Neural cell (in vitro differentiated cells): Measurements from ENCODE around the gene PSPN. TPM values are rescaled to one million over a fixed set of nuclear protein-coding genes. Genes with fewer than 3 reads are reported as not detected.

Experiments used
- H2AFZ ChIP-seq: fragments of 200-600, 300-800 bp; sonication (generic), shearing (Covaris generic); 2 replicates; pipeline ENCODE4 v1.6.0; 2014; ENCODE audit warnings: low read depth, mild to moderate bottlenecking, antibody characterized with exemption, low read length, moderate library complexity
- H3F3A ChIP-seq: fragments of 200-600 bp; shearing (Covaris generic); 2 replicates; pipeline ENCODE4 v1.6.1; 2016; ENCODE audit warnings: mild to moderate bottlenecking, moderate library complexity, mixed read lengths, antibody characterized with exemption, low read length; ENCODE audit not compliant: insufficient read depth, poor library complexity, severe bottlenecking
- H3K27ac ChIP-seq: fragments of 200-600, 300-800 bp; sonication (generic), shearing (Covaris generic); 2 replicates; pipeline ENCODE4 v1.5.1; 2014; ENCODE audit warnings: mild to moderate bottlenecking, low read length, moderate library complexity
- H3K27me3 ChIP-seq: fragments of 300-800, 200-600 bp; sonication (generic), shearing (Covaris generic); 2 replicates; pipeline ENCODE4 v1.6.0; 2014; ENCODE audit warnings: mild to moderate bottlenecking, low read depth, low read length, moderate library complexity; ENCODE audit not compliant: insufficient read depth
- H3K36me3 ChIP-seq: fragments of 300-800, 200-600 bp; sonication (generic), shearing (Covaris generic); 2 replicates; pipeline ENCODE4 v1.5.1; 2014; ENCODE audit warnings: mild to moderate bottlenecking, antibody characterized with exemption, low read length, moderate library complexity; ENCODE audit not compliant: insufficient read depth
- H3K4me2 ChIP-seq: fragments of 300-800, 200-600 bp; sonication (generic), shearing (Covaris generic); 2 replicates; pipeline ENCODE4 v1.6.0; 2014; ENCODE audit warnings: mild to moderate bottlenecking, low read length
- H3K4me3 ChIP-seq: fragments of 300-800, 200-600 bp; sonication (generic), shearing (Covaris generic); 2 replicates; pipeline ENCODE4 v1.5.1; 2014; ENCODE audit warnings: mild to moderate bottlenecking, low read length, moderate library complexity
- H3K79me2 ChIP-seq: fragments of 200-600 bp; shearing (Covaris generic); replicated peaks from 2 replicates; pipeline ENCODE4 v1.6.0; 2014; ENCODE audit warnings: mild to moderate bottlenecking, low read length, moderate library complexity; ENCODE audit not compliant: insufficient read depth
- H3K9ac ChIP-seq: fragments of 300-800, 200-600 bp; sonication (generic), shearing (Covaris generic); 2 replicates; pipeline ENCODE4 v1.6.1; 2016; ENCODE audit warnings: mild to moderate bottlenecking, low read length, mixed read lengths
- H3K9me2 ChIP-seq: fragments of 200-600 bp; shearing (Covaris generic); 2 replicates; pipeline ENCODE4 v1.6.1; 2016; ENCODE audit warnings: mild to moderate bottlenecking, low read length, mixed read lengths; ENCODE audit not compliant: insufficient read depth
- H3K9me3 ChIP-seq: fragments of 200-600, 300-800 bp; sonication (generic), shearing (Covaris generic); 2 replicates; pipeline ENCODE4 v1.6.1; 2016; ENCODE audit warnings: mild to moderate bottlenecking, mixed run types, low read length, moderate library complexity, mixed read lengths
- H4K20me1 ChIP-seq: fragments of 200-600 bp; shearing (Covaris generic); 2 replicates; pipeline ENCODE4 v1.6.1; 2016; ENCODE audit warnings: mild to moderate bottlenecking, mixed run types; ENCODE audit not compliant: insufficient read depth
- EP300 ChIP-seq: fragments of 450-650 bp; conservative IDR thresholded peaks from 2 replicates; pipeline ENCODE4 v1.6.1; 2014; ENCODE audit warnings: antibody characterized with exemption, mild to moderate bottlenecking, moderate library complexity; ENCODE audit not compliant: poor library complexity, severe bottlenecking
- EZH2 ChIP-seq: fragments of 200-600, 300-800 bp; shearing (Covaris generic), sonication (generic); IDR thresholded peaks from 2 replicates; pipeline ENCODE4 v1.6.1; 2014; ENCODE audit warnings: antibody characterized with exemption, low read length, borderline replicate concordance, mild to moderate bottlenecking; ENCODE audit not compliant: insufficient read depth, poor library complexity, severe bottlenecking
- MXI1 ChIP-seq: fragments of 450-650 bp; conservative IDR thresholded peaks from 2 replicates; pipeline ENCODE4 v1.6.1; 2014; ENCODE audit warnings: antibody characterized with exemption, mild to moderate bottlenecking; ENCODE audit not compliant: poor library complexity, severe bottlenecking
- POLR2AphosphoS5 ChIP-seq: IDR thresholded peaks from 2 replicates; pipeline ENCODE4 v1.6.1; 2012
- RAD21 ChIP-seq: fragments of 450-650 bp; conservative IDR thresholded peaks from 2 replicates; pipeline ENCODE4 v1.6.1; 2014; ENCODE audit warnings: antibody characterized with exemption, mild to moderate bottlenecking, moderate library complexity
- REST ChIP-seq: IDR thresholded peaks from 2 replicates; pipeline ENCODE4 v1.6.1; 2012; ENCODE audit warnings: borderline replicate concordance
- SMC3 ChIP-seq: fragments of 450-650 bp; conservative IDR thresholded peaks from 2 replicates; pipeline ENCODE4 v1.6.1; 2014; ENCODE audit warnings: antibody characterized with exemption, mild to moderate bottlenecking, moderate library complexity; ENCODE audit not compliant: poor library complexity
- TAF1 ChIP-seq: IDR thresholded peaks from 2 replicates; pipeline ENCODE4 v1.6.1; 2012; ENCODE audit warnings: low read depth
- polyA plus RNA-seq: library from polyadenylated mRNA; depleted of rRNA; stranded (reverse); fragments of >200 nt; gene quantifications from 2 replicates; pipeline ENCODE4 v1.2.3, GENCODE V29; 2014
- TF ChIP-seq, protein P1 (sequence below): fragments of 450-650 bp; IDR thresholded peaks from 2 replicates; pipeline ENCODE4 v1.5.1; 2014; ENCODE audit warnings: antibody characterized with exemption, mild to moderate bottlenecking, moderate library complexity; ENCODE audit not compliant: poor library complexity, severe bottlenecking

Gene PSPN
- polyA plus RNA-seq, 1 donor from 2014 or later, result 1.5 TPM

DNA sequence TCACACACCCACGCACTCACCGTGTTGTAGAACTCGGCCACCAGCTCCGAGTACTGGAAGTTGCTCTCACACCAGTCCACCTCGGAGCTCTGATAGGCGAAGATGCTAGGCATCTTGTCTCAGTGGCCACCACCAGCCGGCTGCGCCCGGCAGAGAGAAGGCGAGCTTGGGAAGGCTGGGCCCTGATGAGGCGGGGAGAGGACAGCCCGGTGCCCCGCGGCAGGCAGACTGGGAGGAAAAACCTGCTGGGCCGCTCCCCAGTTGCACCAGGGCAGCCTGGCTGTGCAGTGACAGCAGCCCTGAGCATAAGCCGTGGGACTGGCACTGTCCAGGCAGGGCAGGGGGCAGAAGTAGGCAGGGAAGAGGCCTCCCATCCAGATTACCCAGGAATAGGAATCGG lies 42.3 kb downstream of the PSPN start, which contains the start of gene ACER1:
ACER1 (minus strand) TSS at position 174 of the 400 bp plus-strand sequence; CDS start at position 113, 61 bp downstream.
- no peak within 1 kb of the TSS for H3K27ac ChIP-seq
- H4K20me1 ChIP-seq, result no peaks in the 10 kb centered on the region
- no peak within 1 kb of the TSS for H2AFZ ChIP-seq
- no peak within 1 kb of the TSS for H3K4me3 ChIP-seq
- H3K4me2 ChIP-seq, result no peak within 1 kb of the TSS
- no peak within 1 kb of the TSS for H3K9ac ChIP-seq
- no peaks in the 10 kb centered on the region for H3F3A ChIP-seq
- H3K79me2 ChIP-seq, result no peaks in the 10 kb centered on the region
- TF ChIP-seq MXI1 (no peak), EP300 (no peak), SMC3 (no peak), TAF1 (no peak), RAD21 (no peak), EZH2 (no peak), POLR2AphosphoS5 (no peak), REST (no peak)
- TF ChIP-seq, protein P1, sequence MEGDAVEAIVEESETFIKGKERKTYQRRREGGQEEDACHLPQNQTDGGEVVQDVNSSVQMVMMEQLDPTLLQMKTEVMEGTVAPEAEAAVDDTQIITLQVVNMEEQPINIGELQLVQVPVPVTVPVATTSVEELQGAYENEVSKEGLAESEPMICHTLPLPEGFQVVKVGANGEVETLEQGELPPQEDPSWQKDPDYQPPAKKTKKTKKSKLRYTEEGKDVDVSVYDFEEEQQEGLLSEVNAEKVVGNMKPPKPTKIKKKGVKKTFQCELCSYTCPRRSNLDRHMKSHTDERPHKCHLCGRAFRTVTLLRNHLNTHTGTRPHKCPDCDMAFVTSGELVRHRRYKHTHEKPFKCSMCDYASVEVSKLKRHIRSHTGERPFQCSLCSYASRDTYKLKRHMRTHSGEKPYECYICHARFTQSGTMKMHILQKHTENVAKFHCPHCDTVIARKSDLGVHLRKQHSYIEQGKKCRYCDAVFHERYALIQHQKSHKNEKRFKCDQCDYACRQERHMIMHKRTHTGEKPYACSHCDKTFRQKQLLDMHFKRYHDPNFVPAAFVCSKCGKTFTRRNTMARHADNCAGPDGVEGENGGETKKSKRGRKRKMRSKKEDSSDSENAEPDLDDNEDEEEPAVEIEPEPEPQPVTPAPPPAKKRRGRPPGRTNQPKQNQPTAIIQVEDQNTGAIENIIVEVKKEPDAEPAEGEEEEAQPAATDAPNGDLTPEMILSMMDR, result no peak
- no peaks in the 10 kb centered on the region for H3K27me3 ChIP-seq
- H3K36me3 ChIP-seq, result no peaks in the 10 kb centered on the region
- H3K9me3 ChIP-seq, result no peaks in the 10 kb centered on the region
- no peaks in the 10 kb centered on the region for H3K9me2 ChIP-seq

DNA sequence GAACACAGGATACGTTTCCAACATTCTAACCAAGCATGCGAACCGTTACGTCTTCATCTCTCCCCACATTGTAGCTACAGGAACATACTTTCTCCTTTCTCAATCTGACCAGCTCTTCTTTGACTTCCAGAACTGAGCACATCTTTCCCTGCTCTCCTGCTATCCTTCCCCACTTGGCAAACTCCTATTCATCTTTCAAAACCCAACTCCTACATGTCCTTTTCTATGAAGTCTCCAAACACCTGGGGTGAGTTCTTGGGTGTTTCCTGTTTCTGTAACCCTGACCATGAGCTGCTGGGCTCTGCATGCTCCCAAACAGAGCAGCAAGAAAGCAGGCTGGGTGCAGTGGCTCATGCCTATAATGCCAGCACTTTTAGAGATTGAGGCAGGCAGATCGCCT lies 48.9 kb downstream of the PSPN start:
- Histone ChIP-seq H2AFZ (no peak overlapping the region), H3K9ac (no peak overlapping the region), H3K9me2 (no peaks in the 10 kb centered on the region), H3K36me3 (no peaks in the 10 kb centered on the region), H3K79me2 (no peaks in the 10 kb centered on the region), H3K4me3 (no peak overlapping the region), H3K4me2 (no peak overlapping the region), H4K20me1 (no peaks in the 10 kb centered on the region), H3K27me3 (no peaks in the 10 kb centered on the region), H3K9me3 (no peaks in the 10 kb centered on the region), H3K27ac (no peak overlapping the region), H3F3A (no peaks in the 10 kb centered on the region)
- TF ChIP-seq EP300, result no peak
- TF ChIP-seq RAD21, result no peak
- TF ChIP-seq SMC3, result no peak
- TF ChIP-seq TAF1, result no peak

DNA sequence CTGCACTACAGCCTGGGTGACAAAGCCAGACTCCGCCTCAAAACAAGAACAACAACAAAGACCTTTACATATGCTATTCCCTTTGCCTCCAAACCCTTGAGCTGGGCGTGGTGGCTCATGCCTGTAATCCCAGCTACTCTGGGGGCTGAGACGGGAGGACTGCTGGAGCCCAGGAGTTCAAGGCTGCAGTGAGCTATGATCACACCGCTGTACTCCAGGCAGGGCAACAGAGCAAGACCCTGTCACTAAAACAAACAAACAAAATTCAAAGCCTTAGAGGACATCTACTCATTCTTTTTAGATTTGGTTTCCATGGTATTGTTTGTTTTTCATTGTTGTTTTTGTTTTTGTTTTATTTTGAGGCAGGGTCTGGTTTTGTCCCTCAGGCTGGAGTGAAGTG lies 50.1 kb downstream of the PSPN start:
- no peak for TF ChIP-seq POLR2AphosphoS5
- TF ChIP-seq RAD21, result no peak
- no peak for TF ChIP-seq MXI1
- TF ChIP-seq EZH2, result no peak
- no peak for TF ChIP-seq TAF1
- TF ChIP-seq REST, result no peak
- TF ChIP-seq EP300, result no peak
- TF ChIP-seq, protein P1, result no peak
- no peak for TF ChIP-seq SMC3
- Histone ChIP-seq H3K27ac (no peak overlapping the region), H3K4me3 (no peak overlapping the region), H3K9me2 (no peaks in the 10 kb centered on the region), H3K9ac (no peak overlapping the region), H3K79me2 (no peaks in the 10 kb centered on the region), H3K4me2 (no peak overlapping the region), H3K36me3 (no peaks in the 10 kb centered on the region), H4K20me1 (no peaks in the 10 kb centered on the region), H3K27me3 (no peaks in the 10 kb centered on the region), H3K9me3 (no peaks in the 10 kb centered on the region), H3F3A (no peaks in the 10 kb centered on the region), H2AFZ (no peak overlapping the region)
